HG02943 (cell line): ENCODE measurements around the gene FAHD2B.
"Not testable (repeated sequence)": the region's sequence is repeated elsewhere in the genome, so short reads cannot be mapped to it uniquely, and the experiment has no call there.

ENCODE experiments used
- ATAC-seq: cut with Tn5 transposase; IDR thresholded peaks from one replicate; pipeline ENCODE4 v1.9.1; 2021; ENCODE audit warnings: mild to moderate bottlenecking, low read depth, moderate library complexity; ENCODE audit not compliant: unreplicated experiment

Gene FAHD2B

DNA sequence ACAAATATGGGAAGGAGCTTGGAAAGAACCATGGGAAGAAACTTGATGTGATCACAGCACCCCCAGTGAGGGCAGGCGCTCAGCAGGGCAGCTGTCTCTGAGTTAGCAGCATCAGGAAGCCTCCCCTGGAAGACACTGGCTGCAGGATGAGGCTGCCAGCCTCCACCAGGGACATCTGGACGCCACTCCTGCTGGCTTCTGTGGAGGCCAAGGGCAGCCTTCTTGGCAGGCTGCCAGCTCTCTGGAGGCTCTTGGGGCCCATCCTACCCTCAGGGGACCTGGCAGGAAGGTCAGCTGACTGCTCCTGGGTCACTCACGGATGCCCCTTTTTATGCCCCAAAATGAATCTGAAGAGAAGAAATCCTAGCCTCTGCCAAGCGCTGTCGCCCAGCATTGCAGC, 26.0 kb downstream of the FAHD2B start:
- not testable (repeated sequence) for ATAC-seq

DNA sequence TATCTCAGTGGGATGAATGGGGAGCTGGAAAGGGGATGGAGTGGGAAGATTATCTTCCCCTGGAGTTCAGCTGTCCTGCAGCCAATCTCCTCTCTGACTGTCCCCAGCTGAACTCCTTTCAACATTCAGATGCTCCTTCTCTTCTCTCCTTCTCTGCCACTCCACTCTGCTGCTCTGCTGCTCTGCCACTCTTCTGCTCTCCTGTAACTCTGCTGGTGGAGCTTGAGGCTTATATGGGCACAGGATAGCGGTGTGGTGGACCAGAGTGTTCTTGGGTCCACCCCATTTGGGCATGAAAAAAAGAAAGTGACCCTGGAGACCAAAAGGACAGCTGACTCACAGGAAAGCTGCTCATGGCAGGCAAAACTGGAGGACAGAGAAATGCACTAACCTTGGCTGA, 26.6 kb downstream of the FAHD2B start:
- no peak for ATAC-seq

DNA sequence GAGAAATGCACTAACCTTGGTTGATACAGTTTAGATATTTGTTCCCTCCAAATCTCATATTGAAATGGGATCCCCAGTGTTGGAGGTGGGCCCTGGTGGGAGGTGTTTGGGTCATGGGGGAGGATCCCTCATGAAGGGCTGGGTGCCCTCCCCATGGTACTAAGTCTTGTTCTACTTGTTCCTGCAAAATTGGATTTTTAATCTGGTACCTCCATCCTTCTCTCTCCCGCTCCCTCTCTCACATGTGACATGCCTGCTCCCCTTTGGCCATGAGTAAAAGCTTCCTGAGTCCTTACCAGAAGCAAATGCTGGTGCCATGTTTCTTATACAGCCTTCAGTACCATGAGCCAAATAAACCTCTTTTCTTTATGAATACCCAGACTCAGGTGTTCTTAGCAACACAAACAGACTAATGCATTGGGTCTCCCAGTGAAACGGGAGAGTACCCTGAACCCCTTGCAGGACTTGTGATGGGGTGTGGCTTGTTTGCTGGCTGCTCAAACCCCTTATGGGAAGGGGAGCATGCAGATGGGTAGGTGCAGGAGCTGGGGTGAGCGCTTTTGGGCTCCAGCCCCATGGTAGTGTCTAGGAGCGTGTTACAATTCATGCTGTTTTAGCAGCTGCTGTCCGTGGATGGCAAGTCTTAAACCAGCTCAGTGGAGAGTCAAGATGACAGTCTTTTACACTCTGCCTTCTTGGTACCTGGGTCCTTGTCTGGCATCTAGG, 27.2 kb downstream of the FAHD2B start:
- ATAC-seq: no peak

DNA sequence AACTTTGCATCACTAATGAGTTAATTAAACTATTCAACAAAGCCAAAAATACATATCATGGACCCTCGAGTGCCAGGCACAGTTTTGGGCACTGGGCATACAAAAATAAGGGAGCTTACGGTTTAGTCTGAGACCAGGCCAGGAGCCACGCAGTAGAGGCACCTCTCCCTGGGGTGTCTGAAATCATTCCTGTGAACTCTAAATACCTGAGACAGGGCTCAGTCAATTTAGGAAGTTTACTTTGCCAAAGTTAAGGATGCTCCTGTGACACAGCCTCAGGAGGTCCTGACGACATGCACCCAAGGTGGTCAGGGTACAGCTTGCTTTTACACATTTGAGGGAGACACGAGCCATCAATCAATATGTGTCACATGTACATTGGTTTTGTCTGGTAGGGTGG, 28.7 kb downstream of the FAHD2B start:
- ATAC-seq: not testable (repeated sequence)

DNA sequence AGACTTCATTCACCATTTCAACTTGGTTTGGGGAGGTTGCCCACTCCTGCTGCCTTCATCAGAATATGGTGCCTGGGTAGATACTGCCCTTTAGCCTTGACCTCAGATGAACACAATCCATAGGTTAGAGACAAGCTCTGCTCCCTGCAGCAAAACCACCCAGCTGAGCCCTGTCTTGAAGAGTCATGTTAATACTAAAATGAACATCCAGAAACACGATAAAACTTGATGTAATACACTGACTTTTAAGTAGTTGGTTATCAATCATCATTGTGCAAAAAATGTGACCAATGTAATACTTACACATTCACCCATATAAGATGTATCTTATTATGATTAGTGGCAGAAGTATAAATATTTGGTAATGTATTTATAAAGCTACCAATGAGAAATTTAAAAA, 32.7 kb downstream of the FAHD2B start:
- ATAC-seq: not testable (repeated sequence)

DNA sequence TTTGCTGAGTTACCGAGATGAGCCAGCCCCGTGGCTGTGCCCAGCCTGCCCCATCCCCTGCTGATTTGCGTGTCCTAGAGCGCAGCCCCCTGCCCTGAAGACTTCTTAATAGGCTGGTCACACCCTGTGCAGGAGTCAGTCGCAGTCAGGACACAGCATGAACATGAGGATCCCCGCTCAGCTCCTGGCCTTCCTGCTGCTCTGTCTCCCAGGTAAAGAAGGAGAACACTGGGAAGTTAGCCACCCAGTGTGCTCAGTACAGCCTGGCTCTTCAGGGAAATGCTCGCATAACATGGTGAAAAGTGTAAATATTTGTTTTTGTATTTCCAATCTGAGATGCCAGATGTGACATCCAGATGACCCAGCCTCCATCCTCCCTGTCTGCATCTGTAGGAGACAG, 34.9 kb downstream of the FAHD2B start:
- ATAC-seq: not testable (repeated sequence)

DNA sequence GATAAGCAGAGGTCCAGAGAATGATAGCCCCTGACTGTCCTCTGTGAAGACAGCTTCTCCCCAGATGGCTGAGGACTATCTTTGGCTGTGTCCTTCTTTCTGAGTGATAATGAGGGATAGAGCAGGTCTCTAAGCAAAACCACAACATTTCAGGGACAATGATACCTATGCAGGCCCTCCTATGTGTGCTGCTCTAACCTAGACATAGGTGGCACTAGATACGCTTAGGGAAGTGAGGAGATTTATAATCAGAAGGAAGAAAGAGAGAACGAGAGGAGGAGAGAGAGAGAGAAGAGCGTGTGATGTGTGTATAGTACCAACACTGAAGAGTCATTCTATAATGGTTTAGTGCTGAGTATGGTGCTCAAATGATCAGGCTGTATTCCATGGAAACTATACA, 38.5 kb downstream of the FAHD2B start:
- not testable (repeated sequence) for ATAC-seq

DNA sequence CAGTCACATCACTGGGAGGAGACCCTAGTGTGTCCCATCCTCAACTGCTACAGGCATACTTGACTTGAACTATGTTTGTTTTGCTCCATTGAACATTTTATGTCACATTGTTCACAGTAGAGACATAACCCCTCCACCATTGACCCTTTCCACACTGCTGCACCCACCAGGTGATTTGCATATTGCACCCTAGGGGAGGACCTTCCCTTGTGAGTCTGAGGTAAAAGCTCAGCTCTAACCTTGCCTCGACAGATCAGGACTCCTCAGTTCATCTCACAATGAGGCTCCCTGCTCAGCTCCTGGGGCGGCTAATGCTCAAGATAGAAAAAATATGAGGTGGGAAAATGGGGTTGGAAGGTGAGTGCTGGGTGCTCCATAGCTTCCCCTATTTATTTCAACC, 44.6 kb downstream of the FAHD2B start:
- ATAC-seq: not testable (repeated sequence)

DNA sequence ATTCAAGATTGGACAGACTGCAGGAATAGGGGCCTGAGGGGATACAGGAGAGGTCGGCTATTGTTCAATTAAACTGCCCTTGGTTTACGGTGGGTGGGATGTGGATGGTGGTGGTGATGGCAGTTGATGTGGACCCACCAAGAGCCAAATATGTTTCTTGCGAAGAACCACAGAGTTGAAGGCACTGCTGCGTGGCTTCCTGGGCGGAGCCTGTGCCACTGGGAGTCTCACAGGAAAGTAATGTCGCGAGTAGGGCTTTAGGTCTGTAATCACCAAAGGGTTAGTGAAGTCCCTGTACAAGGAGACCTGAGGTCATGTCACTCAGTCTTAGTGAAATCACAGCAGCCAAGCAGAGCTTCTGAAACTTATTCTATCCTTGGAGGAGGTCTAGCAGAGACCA, 46.2 kb downstream of the FAHD2B start:
- not testable (repeated sequence) for ATAC-seq

DNA sequence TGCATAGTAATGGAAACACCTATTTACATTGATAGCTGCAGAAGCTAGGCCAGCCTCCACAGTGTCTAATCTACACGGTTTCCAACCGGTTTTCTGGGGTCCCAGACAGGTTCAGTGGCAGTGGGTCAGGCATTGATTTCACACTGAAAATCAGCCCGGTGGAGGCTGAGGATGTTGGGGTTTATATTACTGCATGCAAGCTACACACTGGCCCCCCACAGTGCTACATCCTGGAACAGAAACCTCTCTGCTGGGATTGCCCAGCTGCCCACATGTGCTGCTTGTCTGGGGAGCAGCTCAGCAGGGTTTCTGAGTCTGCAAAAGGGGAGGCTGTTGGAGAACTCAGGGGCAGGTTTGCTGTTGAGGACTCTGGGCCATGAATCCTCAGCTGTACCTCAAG, 48.0 kb downstream of the FAHD2B start:
- not testable (repeated sequence) for ATAC-seq

DNA sequence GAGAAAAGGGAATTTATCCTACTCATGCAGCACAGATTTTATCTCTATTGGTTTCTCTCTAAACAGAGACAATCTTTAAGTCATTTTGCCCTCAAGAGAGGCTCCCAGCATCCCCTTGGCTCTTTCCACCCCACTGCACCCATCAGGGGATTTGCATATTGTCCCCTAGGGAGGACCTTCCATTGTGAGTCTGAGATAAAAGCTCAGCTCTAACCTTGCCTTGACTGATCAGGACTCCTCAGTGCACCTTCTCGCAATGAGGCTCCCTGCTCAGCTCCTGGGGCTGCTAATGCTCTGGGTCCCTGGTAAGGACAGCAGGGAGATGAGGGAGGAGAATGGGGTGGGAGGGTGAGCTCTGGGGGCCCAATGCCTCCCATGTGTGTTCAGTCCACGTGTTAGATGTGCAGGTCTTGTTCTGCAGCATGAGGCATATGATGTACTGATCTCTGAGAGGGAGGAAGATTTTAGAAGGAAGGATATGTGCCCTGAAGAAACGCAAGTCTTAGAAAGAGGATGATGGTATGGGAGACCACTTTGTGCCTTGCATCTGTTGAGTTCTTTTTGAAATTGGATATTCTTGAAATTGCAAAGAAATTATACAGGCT, 48.7 kb downstream of the FAHD2B start:
- not testable (repeated sequence) for ATAC-seq
